NCI-H446 (cell line): ENCODE results near the gene MED1.

Experiments used
- DNase-seq, 2 experiments: peaks; one replicate each; lab custom pipeline; 2025; lab: John Stamatoyannopoulos, UW

The MED1 gene

DNA sequence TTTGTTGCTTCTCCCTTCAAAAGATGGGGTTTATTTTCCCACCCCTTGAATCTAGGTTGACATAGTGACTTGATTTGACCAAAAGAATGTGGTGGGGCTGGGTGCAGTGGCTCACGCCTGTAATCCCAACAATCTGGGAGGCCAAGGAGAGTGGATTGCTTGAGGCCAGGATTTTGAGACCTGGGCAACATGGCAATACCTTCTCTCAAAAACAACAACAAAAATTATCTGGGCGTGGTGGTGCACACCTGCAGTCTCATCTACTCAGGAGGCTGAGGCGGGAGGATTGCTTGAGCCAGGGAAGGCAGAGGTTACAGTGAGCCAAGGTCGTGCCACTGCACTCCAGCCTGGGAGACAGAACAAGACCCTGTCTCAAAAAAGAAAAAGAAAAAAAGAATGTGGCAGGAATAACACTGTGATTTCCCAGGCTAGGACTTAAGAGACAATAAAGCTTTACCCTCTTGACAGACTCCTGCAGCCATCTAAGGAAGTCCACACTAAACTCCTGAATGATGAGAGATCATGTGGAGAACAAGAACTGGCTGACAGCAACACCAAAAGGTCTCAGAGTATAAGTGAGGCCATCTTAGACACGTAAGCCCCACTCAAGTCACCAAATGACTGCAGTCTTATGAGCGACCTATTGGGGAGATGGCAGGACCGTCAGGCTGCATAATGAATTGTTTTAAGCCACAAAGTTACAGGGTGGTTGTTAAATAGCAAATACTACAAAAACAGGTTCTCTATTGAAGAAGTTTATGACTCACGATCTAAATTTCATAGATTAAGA lies 86.6 kb downstream of the MED1 start:
- no peak for DNase-seq

DNA sequence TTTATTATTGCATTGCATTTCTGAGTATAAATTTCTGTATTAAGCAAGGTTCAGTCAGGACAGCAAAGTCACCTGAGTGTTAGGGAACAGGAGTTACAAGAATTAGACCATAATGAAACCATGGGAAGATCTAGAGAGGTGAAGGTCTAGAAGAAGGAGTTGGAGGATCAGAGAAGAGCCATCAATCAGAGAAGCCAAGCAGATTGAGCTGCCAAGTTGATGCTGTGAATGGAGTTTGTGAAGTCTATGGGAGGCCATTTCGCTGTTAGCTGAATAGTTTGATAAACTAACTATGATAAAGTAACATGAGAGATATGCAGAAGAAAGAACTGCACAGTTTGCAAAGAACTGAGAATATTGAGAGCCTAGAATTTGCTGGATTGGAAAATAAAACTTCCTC lies 90.0 kb downstream of the MED1 start:
- no peak for DNase-seq

DNA sequence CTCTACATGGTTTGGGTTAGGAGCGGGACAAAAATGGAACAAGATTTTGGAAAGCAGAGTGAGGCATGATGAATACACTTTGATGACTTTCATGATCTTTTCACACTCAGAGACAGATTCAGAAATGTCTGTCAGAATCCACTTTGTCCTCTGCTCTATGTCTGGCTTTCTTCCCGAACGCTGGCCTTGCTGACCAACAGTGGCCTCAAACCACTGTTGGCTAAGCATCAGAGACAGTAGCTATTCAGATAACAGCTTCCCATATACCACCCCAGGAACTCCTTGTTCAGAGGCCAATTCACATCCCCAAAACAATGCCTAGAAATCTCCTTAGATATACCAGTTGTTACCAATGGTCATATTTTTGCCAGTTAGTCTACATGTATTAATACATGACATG lies 90.5 kb downstream of the MED1 start:
- no peak for DNase-seq

DNA sequence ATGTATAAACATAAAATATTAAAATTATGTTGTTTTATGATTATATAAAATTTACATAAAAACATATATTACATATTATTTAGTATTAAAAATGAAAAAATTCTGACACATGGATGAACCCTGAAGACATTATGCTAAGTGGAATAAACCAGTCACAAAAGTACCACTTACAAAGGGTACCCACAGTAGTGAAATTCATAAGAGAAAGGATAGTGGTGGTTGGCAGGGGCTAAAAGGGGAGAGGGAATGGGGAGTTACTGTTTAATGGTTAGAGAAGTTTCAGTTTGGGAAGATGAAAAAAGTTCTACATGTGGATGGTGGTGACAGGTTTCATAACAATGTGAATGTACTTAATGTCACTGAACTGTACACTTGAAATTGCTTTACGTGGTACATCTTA lies 91.1 kb downstream of the MED1 start:
- no peak for DNase-seq

DNA sequence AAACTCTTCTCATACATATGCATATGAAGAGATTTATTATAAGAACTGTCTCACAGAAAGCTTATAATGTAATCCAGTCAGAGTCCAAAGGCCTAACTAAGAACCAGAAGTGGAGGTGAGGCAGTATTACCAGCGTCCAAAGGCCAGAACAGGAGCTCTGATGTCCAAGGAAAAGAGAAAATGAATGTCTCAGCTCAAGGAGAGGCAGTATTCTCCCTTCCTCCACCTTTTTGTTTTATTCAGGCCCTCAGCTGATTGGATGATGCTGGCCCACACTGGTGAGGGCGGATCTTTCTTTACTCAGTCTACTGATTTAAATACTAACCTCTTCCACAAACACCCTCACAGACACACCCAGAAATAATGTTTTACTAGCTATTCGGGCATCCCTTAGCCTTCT lies 93.1 kb downstream of the MED1 start:
- DNase-seq = no peak

DNA sequence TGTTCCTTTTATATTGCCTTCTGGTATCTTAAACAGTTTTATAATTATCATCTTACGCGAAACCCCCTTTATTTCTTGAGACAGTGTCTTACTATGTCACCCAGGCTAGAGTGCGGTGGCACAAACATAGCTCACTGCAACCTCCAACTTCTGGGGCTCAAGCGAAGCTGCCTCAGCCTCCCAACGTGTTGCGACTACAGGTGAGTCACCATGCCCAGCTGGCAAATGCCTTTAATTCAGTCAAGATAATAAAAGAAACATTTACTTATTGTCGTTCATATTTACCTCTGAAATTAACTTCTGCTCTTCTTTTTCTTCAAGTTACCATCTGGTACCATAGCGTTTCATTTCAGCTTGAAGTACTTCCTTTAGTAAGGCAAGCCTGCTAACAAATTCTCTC lies 93.6 kb downstream of the MED1 start:
- no peak for DNase-seq
